ENCODE data around the gene APCDD1L. TPM values are rescaled to one million over a fixed set of nuclear protein-coding genes. Genes with fewer than 3 reads are reported as not detected.

APCDD1L gene
- total and polyA plus RNA-seq, 12 donors = 0.08 to 1.8 (median 1.1) TPM; not detected in 2

DNA sequence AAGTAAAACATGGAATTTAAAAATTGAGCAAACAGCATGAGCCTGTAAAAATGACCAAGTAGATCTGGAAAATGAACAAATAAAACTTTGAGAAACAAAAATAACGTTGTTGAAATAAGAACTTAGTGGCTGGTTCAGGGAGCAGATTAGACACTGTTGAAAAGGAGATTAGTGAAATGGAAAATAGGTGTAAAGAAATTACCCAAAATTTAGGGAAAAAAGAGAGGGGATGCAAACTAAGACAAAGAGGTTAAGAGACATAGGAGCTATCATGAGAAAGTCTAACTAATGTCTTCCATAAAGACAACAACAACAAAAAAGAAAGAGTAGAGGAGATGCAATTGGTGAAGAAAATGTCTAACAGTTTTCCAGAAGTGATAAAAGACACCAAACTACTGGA lies 29.0 kb downstream of the APCDD1L start:
- ATAC-seq = no peak
- no peak for DNase-seq
- Histone ChIP-seq H3K27ac (no peak overlapping the region), H3K9me3 (peaks cover 0 to 58% (median 16%) of the 10 kb centered on the region in 11 donors), H3K4me3 (no peak overlapping the region), H3K27me3 (peaks cover 0 to 6% (median 0%) of the 10 kb centered on the region in 7 donors), H3K36me3 (no peaks in the 10 kb centered on the region), H3K4me1 (peaks cover 0 to 4% (median 0%) of the 10 kb centered on the region in 9 donors)
- WGBS, 2 donors = 36 to 38% methylated on average over 1 of the region's 1 CpG
- intact Hi-C loops (cut with DNase I) = loop anchor here in 2 of 10 donors (10.0 kb wide), 1 partner anchor 159 kb away; no protein-coding TSS in a partner anchor
- TF ChIP-seq, protein P1, sequence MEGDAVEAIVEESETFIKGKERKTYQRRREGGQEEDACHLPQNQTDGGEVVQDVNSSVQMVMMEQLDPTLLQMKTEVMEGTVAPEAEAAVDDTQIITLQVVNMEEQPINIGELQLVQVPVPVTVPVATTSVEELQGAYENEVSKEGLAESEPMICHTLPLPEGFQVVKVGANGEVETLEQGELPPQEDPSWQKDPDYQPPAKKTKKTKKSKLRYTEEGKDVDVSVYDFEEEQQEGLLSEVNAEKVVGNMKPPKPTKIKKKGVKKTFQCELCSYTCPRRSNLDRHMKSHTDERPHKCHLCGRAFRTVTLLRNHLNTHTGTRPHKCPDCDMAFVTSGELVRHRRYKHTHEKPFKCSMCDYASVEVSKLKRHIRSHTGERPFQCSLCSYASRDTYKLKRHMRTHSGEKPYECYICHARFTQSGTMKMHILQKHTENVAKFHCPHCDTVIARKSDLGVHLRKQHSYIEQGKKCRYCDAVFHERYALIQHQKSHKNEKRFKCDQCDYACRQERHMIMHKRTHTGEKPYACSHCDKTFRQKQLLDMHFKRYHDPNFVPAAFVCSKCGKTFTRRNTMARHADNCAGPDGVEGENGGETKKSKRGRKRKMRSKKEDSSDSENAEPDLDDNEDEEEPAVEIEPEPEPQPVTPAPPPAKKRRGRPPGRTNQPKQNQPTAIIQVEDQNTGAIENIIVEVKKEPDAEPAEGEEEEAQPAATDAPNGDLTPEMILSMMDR (IDR thresholded peaks at IDR 0.05) = no peak

GRCh38 chr20:58485393-58485792 lies 29.8 kb downstream of the APCDD1L start:
- H3K4me3 ChIP-seq = no peak overlapping the region

GRCh38 chr20:58483470-58483869 lies 31.7 kb downstream of the APCDD1L start:
- intact Hi-C loops (cut with DNase I) = loop anchor here in 3 of 10 donors (5.0 to 10.0 kb wide), 2 partner anchors 161 to 974 kb away; no protein-coding TSS in a partner anchor
- H3K27me3 ChIP-seq = peaks cover 0 to 6% (median 0%) of the 10 kb centered on the region in 7 donors
- no peak overlapping the region for H3K4me3 ChIP-seq
- TF ChIP-seq, protein P1 (IDR thresholded peaks at IDR 0.05) = no peak
- peaks cover 0 to 50% (median 18%) of the 10 kb centered on the region in 11 donors for H3K9me3 ChIP-seq
- H3K36me3 ChIP-seq = no peaks in the 10 kb centered on the region
- no peak overlapping the region for H3K27ac ChIP-seq
- WGBS, 2 donors = 91 to 92% methylated on average over 6 of the region's 6 CpGs
- peaks cover 0 to 8% (median 0%) of the 10 kb centered on the region in 9 donors for H3K4me1 ChIP-seq
- ATAC-seq (no peak), DNase-seq (no peak)

More at GRCh38 chr20:58485393-58485792, 29.8 kb downstream of the APCDD1L start:
- H3K36me3 ChIP-seq = no peaks in the 10 kb centered on the region
- peaks cover 0 to 6% (median 0%) of the 10 kb centered on the region in 7 donors for H3K27me3 ChIP-seq
- H3K9me3 ChIP-seq = peaks cover 0 to 56% (median 16%) of the 10 kb centered on the region in 11 donors
- TF ChIP-seq, protein P1 (IDR thresholded peaks at IDR 0.05) = no peak
- H3K4me1 ChIP-seq = peaks cover 0 to 4% (median 0%) of the 10 kb centered on the region in 9 donors
- ATAC-seq = no peak
- intact Hi-C loops (cut with DNase I) = loop anchor here in 2 of 10 donors (10.0 kb wide), 1 partner anchor 159 kb away; no protein-coding TSS in a partner anchor
- DNase-seq = no peak
- H3K27ac ChIP-seq = no peak overlapping the region
- 90 to 93% methylated on average over 3 of the region's 3 CpGs for WGBS, 2 donors

GRCh38 chr20:58483051-58483450 lies 32.1 kb downstream of the APCDD1L start:
- H3K36me3 ChIP-seq = no peaks in the 10 kb centered on the region
- peaks cover 0 to 8% (median 0%) of the 10 kb centered on the region in 9 donors for H3K4me1 ChIP-seq
- intact Hi-C loops (cut with DNase I) = loop anchor here in 3 of 10 donors (5.0 to 10.0 kb wide), 2 partner anchors 162 to 974 kb away; no protein-coding TSS in a partner anchor
- DNase-seq (no peak), ATAC-seq (no peak)
- H3K4me3 ChIP-seq = no peak overlapping the region
- no peak overlapping the region for H3K27ac ChIP-seq
- 62 to 73% methylated on average over 5 of the region's 5 CpGs for WGBS, 2 donors
- TF ChIP-seq, protein P1 (IDR thresholded peaks at IDR 0.05) = no peak
- peaks cover 0 to 51% (median 22%) of the 10 kb centered on the region in 11 donors for H3K9me3 ChIP-seq
- H3K27me3 ChIP-seq = peaks cover 0 to 6% (median 0%) of the 10 kb centered on the region in 7 donors

All from heart right ventricle (tissue), 16 donors.